Measurements from ENCODE around the gene DMRT2.

Gene DMRT2

DNA sequence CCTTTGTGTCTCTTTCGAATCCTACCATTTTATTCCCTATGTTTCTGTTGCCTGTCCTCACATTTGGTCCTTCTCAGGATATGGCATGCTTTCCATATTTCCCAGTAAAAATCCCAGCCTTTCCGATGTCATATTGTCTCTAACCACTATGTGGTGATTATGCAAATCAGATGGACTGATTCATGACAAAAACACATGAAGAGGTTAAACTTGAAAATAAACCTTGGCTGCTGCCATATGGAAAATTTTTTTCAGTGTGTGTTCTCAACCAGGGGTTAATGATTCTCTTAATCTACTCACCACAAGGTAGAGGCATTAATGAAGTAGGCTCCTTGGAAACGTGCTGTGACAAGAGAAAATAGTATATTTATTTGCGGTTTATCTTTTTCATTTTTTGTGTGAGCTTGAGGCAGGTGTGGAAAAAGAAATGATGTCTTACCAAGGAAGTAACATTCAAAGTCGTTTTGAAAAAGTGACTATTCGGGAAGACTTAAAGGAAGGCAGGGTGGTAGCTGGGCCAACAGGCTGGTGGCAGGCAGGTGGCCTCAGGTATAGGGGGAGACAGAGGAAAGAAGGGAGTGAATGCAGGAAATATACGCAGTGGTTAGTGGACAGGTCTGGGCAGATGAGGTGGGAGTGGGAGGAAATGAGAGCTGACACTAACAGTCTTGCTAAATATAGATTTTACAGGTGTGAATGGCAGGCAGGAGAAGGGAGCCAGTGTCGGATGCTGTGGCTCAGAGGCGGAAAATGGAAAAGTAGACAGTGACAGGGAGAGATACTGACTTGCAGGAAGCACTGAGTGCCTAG lies 46.2 kb downstream of the DMRT2 start:
- DNase-seq: no peak

DNA sequence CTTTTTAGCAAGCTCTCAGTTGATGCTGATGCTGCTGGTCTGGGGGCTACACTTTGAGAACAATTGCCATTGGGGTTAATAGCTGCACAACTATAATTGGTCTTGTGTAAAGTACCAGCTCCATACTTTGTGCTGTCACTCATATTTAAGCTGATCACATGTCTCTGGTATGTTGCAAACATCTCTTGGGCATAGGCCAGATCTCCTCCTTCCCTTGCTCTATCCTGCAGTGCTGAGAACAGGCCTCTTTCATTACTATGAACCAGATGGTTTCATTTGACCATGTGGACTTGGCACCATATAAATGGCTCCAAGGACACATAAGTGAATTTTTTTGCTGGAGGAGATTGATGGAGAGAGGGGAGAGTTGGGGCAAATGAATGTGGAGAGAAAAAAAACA lies 48.4 kb downstream of the DMRT2 start:
- no peak for DNase-seq

DNA sequence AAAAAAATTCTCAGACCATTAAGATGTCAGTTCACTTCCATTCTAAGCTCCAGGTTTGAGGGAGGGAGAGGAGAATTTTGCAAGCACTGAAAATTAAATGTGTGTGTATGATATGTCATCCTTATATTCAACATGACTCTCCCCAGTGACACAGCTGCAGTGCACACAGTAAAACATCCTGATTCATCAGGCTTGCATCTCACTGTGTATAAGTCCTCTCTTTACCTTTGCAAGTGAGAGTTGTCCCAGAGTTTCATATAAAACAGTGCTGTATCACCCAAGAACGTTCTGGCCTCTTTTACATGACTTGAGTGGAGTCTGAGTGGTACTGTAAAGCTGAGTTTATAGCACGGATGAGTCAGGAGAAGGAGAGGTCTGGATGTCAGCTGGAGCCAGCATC lies 50.0 kb downstream of the DMRT2 start:
- no peak for DNase-seq

DNA sequence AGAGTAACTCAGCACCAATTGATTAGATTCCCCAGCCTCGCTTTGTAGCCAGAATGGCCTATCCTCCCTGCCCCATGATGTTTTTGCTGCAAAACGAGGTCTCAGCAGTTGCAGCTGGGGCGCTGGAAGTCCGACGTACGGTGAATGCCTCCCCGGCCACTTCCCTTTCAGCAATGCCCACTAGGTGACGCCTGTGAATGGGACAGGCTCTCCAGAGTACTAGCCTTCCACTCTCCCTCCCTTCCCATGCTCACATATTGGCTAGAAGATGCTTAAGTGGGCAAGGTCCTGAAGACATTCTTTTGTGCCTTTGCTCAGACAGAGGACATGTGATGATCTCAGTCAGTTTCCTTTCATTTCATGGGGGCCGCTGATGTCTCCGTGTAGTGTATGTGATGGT lies 50.8 kb downstream of the DMRT2 start:
- peak; percentile 17 for DNase-seq

DNA sequence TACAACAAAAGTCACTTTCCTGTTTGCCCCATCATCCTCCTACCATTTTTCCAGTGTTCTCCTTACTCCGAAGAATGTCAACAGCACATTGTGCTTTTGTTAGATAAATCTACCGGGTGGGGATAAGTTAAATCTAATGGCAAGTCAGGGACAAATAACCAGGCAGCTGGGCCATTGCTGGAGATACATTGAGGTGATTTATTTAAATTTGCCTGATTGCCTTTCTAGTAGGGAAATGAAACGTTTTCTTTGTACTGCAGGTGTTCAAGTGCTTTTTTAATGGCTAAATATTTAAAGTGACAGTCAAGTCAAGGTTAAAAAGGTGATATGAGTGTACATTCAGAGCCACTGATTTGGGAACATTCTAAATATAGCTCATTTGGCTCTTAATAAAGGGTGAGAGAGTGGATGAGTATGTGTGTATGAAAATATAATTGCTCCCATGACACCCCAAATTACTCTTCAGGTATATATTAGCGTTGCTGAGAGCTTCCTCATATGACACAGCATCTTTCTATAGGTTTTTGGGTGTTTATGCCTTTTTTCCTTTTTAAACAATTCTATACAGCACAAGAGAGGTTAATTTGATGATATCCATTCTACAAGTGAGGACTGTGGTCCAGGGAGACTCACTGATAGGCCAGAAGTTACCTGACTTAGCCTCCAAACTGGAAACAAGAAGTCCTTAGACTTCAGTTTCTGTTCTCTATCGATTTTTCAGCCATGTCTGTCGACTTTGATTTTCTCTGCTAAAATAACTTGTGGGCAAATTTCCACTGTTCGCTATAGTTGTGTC lies 51.9 kb downstream of the DMRT2 start:
- no peak for DNase-seq

DNA sequence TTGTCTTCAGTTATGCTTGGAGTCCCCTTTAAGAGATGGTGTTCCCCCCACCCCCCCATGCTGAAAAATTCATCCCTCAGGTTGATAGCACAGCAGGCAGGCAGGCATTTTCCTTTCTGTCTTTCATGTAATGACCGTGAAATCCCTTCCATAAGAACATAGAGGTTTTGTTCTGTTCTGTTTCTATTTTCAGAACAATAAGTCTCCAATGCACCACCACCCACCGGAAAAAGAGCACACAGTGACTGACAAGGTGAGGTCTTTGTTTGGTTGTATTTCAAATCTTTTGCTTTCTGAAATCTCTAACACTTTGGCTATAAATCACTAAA lies 52.4 kb downstream of the DMRT2 start:
- DNase-seq: no peak
